RWPE1 (cell line): ENCODE measurements around the gene TRAPPC2.

ENCODE experiments used
- CTCF ChIA-PET: fragments of 350-600 bp; sonication (Branson Sonifier 250); formaldehyde crosslinking; extraction: SDS; loops from one replicate; lab custom pipeline; 2021; lab: Yijun Ruan, JAX
- POLR2A ChIA-PET: fragments of 400-600 bp; formaldehyde crosslinking; extraction: SDS; loops from one replicate; lab custom pipeline; 2020; ENCODE audit warnings: antibody characterized with exemption; ENCODE audit not compliant: low non-redundant PET; lab: Yijun Ruan, JAX
- DNase-seq: peaks from one replicate; pipeline ENCODE4 v3.0.0; 2012; ENCODE audit warnings: low spot score
- H3K27ac ChIP-seq: fragments of 450-650 bp; 2 replicates; pipeline ENCODE4 v1.5.1; 2017
- TF ChIP-seq, protein P1 (sequence below): fragments of 450-650 bp; conservative IDR thresholded peaks from 2 replicates; pipeline ENCODE4 v1.5.1; 2017; ENCODE audit warnings: low read depth, mild to moderate bottlenecking

TRAPPC2 gene

DNA sequence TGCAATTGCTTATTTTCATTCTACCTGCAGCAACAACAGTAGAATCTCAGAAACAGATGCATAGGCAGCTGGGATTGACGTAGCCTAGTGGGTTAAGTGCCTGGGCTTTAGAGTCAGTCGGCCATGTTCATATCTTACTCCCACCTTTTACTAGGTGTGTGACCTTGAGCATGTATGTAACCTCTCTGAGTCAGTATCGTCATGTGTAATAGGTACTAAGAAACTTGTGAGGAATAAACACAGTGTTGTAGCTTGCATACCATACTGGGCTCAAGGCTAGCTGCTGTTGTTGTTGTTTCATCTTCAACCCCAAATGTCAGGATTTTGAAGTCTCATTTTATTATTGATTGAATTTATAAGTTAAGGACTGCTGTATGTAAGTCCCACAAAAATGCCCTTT is 31.3 kb downstream of the TRAPPC2 start:
- POLR2A ChIA-PET = no interaction called here
- CTCF ChIA-PET = interaction anchor here (0.6 kb wide), 2 partner anchors 10 to 53 kb away, joined by 3 to 4 read pairs; no protein-coding TSS in a partner anchor
- H3K27ac ChIP-seq = no peak overlapping the region
- DNase-seq = no peak
- TF ChIP-seq, protein P1, sequence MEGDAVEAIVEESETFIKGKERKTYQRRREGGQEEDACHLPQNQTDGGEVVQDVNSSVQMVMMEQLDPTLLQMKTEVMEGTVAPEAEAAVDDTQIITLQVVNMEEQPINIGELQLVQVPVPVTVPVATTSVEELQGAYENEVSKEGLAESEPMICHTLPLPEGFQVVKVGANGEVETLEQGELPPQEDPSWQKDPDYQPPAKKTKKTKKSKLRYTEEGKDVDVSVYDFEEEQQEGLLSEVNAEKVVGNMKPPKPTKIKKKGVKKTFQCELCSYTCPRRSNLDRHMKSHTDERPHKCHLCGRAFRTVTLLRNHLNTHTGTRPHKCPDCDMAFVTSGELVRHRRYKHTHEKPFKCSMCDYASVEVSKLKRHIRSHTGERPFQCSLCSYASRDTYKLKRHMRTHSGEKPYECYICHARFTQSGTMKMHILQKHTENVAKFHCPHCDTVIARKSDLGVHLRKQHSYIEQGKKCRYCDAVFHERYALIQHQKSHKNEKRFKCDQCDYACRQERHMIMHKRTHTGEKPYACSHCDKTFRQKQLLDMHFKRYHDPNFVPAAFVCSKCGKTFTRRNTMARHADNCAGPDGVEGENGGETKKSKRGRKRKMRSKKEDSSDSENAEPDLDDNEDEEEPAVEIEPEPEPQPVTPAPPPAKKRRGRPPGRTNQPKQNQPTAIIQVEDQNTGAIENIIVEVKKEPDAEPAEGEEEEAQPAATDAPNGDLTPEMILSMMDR = no peak

DNA sequence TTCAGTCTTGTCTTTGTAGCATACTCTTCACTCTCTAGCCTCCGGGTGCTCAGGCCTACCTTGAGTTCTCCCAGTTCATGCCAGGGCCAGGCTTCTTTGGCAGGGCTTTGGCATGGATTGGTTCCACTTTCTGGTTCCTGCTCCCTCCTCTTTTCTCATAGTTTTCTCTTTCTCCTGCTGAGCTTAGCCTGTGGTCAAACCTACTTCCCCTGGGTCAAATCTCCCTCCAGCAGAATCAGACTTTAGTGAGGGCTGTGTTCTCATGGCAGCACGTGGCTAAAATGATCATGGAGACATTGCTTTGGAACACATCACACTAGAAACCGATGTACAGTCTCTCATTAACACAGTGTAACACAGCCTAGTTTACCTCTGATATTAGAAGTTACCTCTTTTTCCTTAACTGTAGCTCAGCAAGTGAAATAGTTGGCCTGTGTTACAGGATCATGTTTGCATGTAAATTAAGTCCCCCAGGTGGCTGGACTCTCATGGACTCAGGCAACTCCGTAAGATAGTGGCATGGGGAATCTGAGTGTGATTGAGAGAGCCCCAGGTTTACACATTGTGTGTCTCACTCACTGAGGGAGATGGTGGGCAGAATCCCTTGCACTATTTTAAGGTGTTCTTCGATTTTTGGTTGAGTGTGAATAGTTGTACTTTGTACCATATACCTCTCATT is 32.2 kb downstream of the TRAPPC2 start:
- POLR2A ChIA-PET = no interaction called here
- DNase-seq = no peak
- TF ChIP-seq, protein P1 = no peak
- no peak overlapping the region for H3K27ac ChIP-seq
- CTCF ChIA-PET = no interaction called here

DNA sequence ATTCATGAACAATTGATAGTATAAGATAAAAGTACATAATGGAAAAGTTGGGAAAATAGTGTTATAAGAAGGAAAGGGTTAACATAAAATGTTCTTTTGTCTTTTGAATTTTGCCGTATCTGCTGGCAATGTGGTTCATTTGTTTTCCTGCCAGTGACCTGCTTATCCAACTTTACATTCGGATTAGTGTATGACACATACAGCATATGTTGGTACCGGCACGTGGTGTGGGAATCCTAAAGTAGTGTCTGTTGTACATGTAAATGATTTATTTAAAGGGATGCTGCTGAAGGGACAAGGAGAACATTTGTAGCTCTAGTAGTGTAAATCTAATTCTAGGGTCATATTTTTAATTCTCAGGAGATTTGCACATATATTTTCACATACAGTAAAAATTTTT is 34.0 kb downstream of the TRAPPC2 start:
- H3K27ac ChIP-seq = no peak overlapping the region
- DNase-seq = no peak
- ChIA-PET CTCF (no interaction called here), POLR2A (no interaction called here)
- TF ChIP-seq, protein P1 = no peak

DNA sequence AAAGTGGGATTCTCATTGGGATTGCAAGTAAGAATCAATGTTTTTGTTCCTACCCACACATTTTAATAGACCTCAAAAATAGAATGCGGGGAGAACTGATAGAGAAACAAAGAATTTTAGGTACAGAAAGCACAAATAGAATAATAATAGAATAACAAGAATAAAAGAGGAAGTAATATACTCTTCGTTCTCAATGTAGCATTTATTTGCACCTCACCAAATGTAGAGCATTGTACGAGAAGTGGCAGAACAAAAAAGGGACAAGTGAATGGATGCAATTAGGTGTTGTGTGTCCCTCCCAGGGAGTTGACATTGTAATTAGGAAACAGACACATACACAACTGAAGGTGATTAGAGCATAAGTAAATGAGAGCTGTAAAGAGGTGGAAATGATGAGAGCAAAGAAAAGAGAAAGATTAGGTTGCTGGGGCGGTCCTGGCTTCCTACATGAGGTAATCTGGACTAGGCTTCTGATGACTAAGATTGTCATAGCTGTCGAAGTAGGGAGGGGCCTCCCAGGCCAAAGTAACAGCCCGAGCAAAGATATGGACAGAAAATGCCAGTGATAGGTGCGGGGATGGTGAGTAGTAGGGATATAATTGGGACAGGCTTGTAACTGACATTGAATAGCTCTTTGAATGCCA is 35.1 kb downstream of the TRAPPC2 start:
- DNase-seq = peak; percentile 46
- POLR2A ChIA-PET = no interaction called here
- CTCF ChIA-PET = no interaction called here

DNA sequence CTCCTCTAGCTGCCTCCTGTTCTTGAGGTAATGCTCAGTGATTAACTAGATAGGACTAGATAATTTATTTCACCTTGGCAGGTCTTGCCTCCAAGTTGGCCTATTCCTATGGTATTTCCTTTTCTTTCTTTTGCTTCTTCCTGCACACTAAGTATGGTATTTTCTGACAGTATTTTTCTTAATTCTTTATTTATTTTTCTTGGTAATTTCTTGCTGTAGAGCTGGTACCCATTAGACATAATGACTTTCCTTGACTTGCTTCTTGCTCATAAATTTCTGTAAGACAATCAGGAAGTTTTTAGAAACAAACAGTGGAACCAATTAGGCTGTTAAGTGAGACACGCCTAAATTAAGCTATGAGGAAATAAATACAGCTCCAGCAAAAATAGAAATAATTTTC is 36.0 kb downstream of the TRAPPC2 start:
- DNase-seq = no peak
- POLR2A ChIA-PET = no interaction called here
- H3K27ac ChIP-seq = no peak overlapping the region
- TF ChIP-seq, protein P1 = no peak
- CTCF ChIA-PET = interaction anchor here (0.6 kb wide), 1 partner anchor 9 kb away, joined by 3 read pairs; no protein-coding TSS in a partner anchor

More for the DNA sequence above, 35.1 kb downstream of the TRAPPC2 start:
- no peak overlapping the region for H3K27ac ChIP-seq
- TF ChIP-seq, protein P1 = no peak

DNA sequence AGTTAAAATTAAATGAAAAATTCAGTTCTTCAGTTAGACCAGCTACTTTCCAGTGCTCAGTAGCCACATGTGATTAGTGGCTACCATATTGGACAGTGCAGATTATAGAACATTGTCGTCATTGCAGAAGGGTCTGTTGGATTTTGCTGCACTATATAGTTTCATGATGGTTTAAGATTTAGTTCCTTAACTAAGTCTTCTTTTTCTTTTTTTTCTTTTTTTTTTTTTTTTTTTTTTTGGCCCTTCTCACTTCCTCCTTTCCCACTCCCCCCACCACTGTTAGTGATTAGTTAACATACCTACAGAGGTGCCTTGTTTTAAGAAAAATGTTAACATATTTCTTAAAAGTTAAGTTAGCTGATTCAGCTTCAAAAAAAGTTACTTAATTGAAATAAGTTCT is 36.4 kb downstream of the TRAPPC2 start:
- ChIA-PET POLR2A (no interaction called here), CTCF (no interaction called here)

More for the DNA sequence above, 36.4 kb downstream of the TRAPPC2 start:
- no peak overlapping the region for H3K27ac ChIP-seq
- DNase-seq = no peak
- TF ChIP-seq, protein P1 = no peak
